ENCODE measurements around the gene CRYL1.
A peak's percentile ranks its signal among the peaks of the same experiment; 100 is the strongest.

Gene CRYL1

DNA sequence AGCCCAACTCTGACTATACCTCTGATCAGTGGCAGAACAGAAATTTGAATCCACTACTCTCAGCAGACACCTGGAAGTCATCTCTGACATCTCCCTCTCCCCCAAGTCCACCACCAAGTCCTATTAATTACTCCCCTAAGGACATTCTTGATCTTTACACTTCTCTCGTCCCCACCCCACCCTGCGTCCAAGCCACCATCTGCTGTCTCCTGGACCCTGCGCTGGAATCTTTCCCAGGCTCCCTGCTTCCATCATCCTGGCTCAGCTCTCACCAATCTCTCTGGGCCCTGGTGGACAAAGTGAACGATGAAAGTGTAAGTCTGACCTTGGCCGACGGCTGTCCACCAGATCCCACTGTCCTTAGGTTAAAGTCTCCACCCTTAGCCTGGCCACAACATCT, 147.9 kb downstream of the CRYL1 start:
- no peak for DNase-seq (ENCODE audit: low read depth, low spot score)

DNA sequence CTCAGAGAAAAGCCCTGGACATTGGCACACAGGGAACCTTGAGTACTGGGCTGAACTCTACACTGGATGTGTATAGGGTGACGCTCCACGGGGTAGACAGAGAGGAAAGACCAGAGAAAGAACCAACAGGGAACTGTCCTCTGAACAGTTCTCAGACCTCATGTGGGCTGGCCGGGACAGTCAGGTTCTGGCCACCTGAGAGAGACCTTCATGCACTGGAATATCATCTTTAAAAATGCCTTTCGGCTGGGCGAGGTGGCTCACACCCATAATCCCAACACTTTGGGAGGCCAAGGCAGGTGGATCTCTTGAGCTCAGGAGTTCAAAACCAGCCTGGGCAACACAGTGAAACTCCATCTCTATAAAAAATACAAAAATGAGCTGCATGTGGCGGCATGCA, 149.8 kb downstream of the CRYL1 start:
- no peak for DNase-seq (ENCODE audit: low read depth, low spot score)

DNA sequence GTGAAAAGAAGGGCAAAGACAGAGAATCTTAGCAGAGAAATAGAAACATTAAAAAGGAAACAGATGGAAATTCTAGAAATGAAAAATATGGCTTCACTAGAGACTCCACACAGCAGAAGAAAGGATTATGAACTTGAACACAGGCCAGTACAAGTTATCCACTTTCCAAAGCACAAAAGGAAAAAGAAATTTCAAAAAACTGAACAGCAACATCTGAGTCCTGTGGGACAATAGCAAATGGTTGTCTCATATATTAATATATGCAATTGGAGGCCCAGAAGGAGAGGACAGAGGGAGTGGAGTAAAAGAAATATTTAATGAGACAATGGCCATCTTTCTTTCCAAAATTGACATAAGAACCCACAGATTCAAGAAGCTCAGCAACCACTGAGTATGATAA, 151.8 kb downstream of the CRYL1 start:
- DNase-seq (ENCODE audit: low read depth, low spot score), result no peak

DNA sequence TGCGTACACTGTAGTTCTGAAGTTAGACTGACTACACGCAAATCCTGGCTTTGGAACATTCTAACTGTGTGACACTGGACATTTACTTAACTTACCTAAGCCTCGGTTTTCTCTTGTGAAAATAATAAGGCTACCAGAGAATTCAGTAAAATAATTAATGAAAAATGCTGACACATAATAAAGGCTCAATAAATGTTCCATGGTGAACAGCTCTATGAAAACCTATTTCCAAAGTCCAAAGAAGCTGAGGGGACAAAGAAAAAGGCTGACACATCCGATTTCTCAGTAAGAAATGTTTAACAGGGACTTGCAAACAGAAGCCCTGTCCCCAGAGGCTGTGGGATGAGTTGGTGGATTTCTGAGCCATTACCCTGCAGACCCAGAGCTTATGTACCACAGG, 153.8 kb downstream of the CRYL1 start:
- no peak for DNase-seq (ENCODE audit: low read depth, low spot score)

DNA sequence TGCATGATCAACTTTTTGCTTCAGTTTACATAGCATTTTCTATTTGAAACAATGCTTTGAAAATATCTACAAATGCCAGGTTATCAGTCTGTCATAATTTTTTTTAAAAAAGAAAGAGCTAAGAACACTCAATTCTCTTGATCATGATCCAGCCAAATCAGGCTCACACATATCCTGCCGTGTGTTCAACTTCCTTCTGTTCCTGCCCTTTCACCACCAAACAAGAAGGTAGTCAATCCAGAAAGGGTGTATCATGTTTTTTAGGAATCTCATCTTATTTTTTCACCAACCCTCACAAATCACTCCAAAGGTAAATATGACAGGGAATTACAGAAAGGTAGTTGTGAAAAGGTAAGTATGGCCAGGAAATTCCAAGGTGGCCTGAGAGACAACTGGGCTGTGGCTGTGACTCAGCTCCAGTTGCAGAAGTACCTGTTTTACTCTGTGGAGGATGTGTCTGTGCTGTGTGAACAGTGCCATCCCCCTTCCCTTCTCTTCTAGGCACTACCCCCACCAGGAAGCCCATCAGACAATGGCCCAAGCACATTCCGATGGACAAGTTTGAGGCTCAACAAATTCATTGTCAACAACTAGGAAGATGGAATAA, 154.7 kb downstream of the CRYL1 start:
- peak; percentile 23 for DNase-seq (ENCODE audit: low read depth, low spot score)

DNA sequence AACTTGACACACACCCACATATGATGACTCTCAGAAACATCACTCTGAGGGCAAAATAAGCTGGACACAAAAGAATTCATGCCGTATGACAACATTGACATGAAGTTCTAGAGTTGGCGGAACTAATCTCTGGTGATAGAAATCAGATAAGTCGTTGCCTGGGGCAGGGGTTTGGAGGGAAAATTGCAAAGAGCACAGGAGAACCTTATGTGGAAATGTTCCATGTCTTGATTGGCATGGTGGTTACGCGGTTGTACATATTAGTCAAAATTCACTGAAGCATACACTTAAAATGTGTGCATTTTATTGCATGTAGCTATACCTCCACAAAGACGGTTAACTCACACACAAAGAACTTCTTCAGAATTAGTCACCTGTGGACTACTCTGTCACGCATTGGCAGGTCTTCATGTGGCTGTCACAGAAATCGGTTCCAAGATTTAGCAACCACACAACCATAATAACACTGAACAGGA, 155.7 kb downstream of the CRYL1 start:
- no peak for DNase-seq (ENCODE audit: low read depth, low spot score)

DNA sequence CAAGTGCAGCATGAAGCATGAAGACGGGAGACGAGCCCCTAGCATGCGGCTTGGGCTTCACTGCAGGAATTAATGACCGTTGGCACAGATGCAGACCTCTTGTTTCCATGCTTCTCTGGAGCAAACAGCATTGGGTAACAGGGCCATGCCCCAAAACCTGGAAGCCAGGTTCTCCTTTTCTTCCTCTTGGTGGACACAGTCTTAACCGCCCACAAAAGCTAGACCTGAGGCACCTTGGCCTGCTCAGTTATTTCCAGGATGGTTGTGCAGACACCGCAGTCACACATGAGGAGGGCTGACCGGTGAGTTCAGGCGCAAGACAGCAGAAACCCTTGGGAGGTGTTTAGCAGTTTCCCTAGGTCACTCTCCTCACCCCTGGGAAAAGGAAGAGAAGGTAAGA, 159.6 kb downstream of the CRYL1 start:
- DNase-seq (ENCODE audit: low read depth, low spot score), result no peak

DNA sequence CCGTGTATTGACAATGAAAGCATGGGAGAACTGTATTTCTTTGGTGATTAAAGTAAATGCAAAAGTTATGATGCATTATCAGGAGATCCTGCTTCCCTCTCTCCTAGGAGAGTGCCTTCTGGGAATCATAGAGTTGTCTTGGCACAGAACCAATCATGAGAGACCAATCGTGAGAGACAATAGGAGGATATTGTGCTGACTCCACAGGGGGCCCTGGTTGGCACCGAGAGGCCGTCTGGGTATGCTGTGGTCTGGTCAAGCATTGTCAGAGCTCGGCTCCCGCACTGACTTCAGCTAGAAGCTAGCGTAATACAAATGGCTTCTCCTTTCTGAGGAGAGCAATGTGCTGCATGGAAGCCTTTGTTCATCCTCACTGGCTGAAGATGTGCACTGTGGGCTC, 162.1 kb downstream of the CRYL1 start:
- DNase-seq (ENCODE audit: low read depth, low spot score), result no peak

DNA sequence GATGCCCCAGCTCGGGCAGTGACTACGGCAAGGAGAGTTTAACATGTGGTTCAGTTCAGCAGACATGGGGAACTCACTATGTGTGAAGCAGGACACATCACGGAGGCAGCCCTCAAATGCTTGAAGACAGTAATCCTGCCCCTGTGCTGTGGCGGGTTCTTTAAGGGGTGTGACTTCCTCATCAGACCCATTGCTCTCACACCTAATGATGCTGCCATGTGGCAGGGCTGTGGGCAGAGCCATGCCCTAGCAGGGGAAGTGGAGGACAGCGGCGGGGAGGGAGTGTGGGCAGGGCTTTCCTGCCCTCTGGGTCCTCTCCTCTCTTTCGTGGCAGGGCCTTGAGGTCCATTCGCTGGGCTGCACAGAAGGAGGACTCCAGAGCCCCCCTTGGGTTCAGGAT, 162.5 kb downstream of the CRYL1 start:
- no peak for DNase-seq (ENCODE audit: low read depth, low spot score)

DNA sequence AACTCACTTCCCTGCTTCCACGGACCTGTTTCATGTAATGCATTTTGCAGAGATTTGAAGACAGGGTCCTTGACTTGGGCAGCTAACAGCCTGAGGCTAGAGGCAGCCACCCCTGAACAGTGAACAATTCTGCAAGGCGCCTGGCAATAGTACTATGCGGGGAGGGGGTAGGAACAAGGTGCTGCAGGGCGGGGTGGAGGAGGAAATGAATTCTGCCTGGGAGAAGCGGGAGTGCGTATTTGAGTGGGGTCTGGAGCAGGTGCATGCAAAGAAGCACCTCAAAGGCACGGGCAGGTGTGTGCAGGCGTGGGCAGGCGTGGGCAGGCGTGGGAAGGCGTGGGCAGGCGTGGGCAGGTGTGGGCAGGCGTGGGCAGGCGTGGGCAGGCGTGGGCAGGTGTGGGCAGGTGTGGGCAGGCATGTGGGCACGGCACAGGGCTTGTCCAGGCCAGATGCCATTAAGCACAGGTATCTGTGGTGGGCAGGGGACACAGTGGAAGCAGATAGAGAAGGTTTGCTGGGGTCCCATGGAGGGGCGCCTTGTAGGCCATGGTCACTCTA, 163.1 kb downstream of the CRYL1 start:
- DNase-seq (ENCODE audit: low read depth, low spot score), result no peak

DNA sequence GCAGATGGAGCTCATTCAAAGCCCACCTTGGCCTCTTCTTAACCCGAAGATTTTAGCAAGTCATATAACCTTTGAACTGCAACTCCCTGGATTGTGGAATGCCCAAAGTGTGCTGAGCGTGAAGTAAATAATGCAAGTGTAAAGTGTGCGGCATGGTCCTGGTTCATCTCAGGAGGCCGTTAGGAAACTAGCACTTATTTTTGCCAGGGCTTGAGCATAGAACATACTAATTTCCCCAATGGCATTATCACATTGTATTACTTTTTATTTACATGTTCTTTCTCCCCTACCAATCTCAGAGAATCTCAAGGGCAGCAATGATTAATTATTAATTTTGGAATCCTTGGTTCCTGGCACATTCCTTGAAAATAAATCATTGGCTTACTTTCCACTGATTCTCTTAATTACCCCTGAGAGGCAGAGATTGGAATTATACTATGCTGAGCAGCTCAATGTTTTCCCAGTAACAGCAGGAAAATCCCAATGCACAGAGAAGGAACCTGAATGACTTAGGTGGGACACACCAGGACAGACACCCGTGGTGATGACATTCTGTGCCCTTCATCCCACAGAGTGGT, 164.7 kb downstream of the CRYL1 start:
- DNase-seq (ENCODE audit: low read depth, low spot score), result no peak

DNA sequence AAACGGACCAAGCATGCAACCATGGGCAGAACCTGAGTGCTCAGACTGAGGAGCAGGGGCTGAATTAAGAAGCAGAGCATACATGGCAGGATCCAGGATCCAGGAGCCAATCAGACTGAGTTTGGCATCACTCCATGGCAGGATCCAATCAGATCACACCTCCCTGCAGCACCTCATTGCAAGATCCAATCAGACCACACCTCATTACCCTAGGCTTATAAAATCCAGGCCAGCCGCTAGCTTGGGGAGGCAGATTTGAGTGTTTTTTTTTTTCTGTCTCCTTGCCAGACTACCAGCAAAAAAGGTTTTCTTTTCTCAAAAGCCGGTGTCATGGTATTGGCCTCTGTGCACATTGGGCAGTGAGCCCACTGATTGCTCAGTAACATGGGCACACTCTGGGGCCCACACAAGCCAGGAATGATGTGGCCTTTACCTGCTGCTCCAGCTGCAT, 165.6 kb downstream of the CRYL1 start:
- no peak for DNase-seq (ENCODE audit: low read depth, low spot score)

DNA sequence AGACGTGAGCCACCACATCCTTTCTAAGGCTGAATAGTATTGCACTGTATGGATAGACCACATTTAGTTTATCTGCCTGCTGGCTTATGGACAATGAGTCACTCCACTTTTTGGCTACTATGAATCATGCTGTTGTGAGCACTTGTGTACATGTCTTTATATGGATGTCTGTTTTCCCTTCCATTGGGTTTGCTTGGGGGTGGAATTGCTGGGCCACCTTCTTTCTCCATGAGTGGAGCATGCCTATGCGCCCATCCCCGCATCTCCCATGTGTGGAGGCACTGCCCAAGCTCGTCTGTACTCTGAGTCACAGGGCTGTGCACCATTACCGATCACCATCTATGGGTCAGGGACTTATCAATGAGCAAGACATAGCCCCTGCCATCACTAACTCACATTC, 166.3 kb downstream of the CRYL1 start:
- DNase-seq (ENCODE audit: low read depth, low spot score), result no peak

DNA sequence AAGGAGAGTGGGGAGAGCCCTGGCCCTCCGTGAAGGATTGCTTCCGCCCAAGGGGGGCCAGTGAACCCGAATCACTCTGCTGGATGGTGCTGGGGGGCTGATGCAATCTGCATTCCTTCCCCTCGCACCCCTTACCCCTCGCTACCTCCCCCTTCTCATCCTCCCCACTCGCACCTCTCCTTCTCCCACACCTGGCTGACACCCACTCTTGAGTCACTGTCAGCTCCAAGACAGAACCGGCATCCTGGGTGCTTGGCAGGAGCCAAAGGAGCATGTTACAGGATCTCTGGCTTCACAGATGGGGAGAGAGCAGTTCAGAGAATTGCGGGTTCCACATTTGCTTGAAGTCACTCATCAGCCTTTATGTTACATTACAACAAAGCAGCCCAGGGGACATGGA, 167.6 kb downstream of the CRYL1 start:
- DNase-seq (ENCODE audit: low read depth, low spot score), result no peak

DNA sequence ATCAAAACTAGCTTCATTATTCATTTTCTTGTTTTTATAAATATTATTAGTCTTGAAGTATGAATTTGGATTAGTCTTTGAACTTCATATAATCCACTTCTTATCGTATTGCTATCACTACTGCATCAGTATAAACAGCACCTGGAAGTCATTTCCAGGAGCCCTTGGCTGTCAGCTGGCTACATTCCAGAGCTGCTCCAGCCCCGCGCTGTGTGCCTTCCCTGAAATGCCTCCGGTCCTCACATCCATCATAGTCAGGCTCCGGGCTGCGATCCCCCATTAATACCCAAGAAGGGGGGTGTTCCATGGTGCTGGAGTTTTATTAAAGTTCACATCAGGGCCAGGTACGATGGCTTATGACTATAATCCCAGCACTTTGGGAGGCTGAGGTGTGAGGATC, 169.2 kb downstream of the CRYL1 start:
- DNase-seq (ENCODE audit: low read depth, low spot score), result no peak

DNA sequence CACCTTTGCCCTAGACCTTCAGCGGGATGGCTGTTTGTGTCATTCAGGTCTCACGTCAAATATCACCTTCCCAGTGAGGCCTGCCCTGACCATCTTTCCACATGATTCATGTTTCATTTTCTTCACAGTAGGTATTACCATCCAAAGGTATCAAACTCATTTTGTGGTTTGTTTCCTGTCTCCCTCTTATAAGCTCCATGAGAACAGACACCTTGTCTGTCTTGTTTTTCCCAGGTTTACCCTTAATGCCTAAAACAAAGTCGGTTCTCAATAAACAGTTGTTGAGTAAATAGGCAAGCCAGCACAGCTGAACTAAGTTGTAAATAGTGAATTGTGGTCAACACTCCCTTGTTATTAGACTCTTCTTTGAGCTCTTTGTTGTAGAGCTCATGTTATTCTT, 170.9 kb downstream of the CRYL1 start:
- DNase-seq (ENCODE audit: low read depth, low spot score), result no peak

DNA sequence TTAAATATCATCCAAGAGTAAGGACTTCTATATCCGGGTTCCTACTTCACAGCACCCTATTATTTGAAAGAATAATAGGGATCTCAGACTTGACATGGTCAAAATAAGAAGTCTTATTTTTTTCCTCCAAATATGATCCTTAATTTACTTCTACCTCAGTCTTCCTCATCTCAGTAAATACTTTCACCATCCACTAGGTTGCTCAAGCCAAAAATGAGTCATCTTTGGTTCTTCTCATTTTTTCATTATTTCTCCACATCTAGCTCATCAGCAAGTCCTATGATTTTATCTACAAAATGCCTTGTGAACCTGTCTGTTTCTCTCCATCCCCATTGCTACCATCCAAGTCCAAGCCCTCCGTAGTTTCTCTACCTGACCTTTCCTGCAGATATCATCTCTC, 171.7 kb downstream of the CRYL1 start:
- DNase-seq (ENCODE audit: low read depth, low spot score), result no peak
